Fibroblast of peridontal ligament (primary cell): ENCODE measurements around the gene GPR84.
"Not testable (repeated sequence)": the region's sequence is repeated elsewhere in the genome, so short reads cannot be mapped to it uniquely, and the experiment has no call there.

Experiments used
- DNase-seq: peaks from one replicate; pipeline ENCODE4 v3.0.0-alpha.2; 2010; ENCODE audit errors: extremely low read depth

GPR84 gene

GRCh38 chr12:54325442-54326109, 38.7 kb downstream of the GPR84 start:
- DNase-seq: not testable (repeated sequence)

- peak; percentile 100 for DNase-seq
These were observed 39.5 kb downstream of the GPR84 start, which contains the start of gene COPZ1 for GRCh38 chr12:54324617-54325441. Gene COPZ1, plus strand, starts transcription at chr12:54325131. Its CDS starts 33 bp downstream, at chr12:54325164.

- DNase-seq: no peak
These were observed 42.9 kb downstream of the GPR84 start for GRCh38 chr12:54321363-54321762.
